Measurements from ENCODE around the gene PLXNA3. TPM values are rescaled to one million over a fixed set of nuclear protein-coding genes. Genes with fewer than 3 reads are reported as not detected.

Gene PLXNA3
- total and polyA plus RNA-seq, 2 donors (not counting 1 experiment from before 2014, with no cell fraction given) = 17.8 to 18.4 TPM

GRCh38 chrX:154477891-154478477 is 19.9 kb downstream of the PLXNA3 start:
- no peaks in the 10 kb centered on the region for H3K27me3 ChIP-seq (ENCODE audit: control insufficient read depth, insufficient read depth, low read length)
- peak overlapping the region; percentile 71 for H3K4me2 ChIP-seq (ENCODE audit: extremely low read depth, insufficient read depth, low read length)
- no peak for TF ChIP-seq CTCF (conservative IDR thresholded peaks at IDR 0.05 in 1 of 2, IDR thresholded peaks at IDR 0.05 in 1 of 2; ENCODE audit: low read depth in 1 of 2, low read length in 2 of 2)
- TF ChIP-seq EZH2 (IDR thresholded peaks at IDR 0.05; ENCODE audit: low read length, missing control alignments) = no peak
- no peaks in the 10 kb centered on the region for H3K9me3 ChIP-seq (ENCODE audit: control insufficient read depth, insufficient read depth, low read depth, low read length)
- no peak overlapping the region for H2AFZ ChIP-seq (ENCODE audit: low read length)
- H3K9ac ChIP-seq (ENCODE audit: insufficient read depth, low read length) = peak overlapping the region; percentile 50
- H3K36me3 ChIP-seq (ENCODE audit: control insufficient read depth, insufficient read depth, low read length) = peaks cover under 1% of the 10 kb centered on the region
- no peak for DNase-seq (ENCODE audit: low read depth in 2 of 2)
- peak overlapping the region; percentile 51 for H3K27ac ChIP-seq (ENCODE audit: insufficient read depth, low read length)
- H3K4me1 ChIP-seq (ENCODE audit: control insufficient read depth, extremely low read depth, insufficient read depth, low read length) = no peaks in the 10 kb centered on the region
- peak overlapping the region; percentile 38 to 59 (median 50) for H3K4me3 ChIP-seq (replicated peaks in 1 of 4; ENCODE audit: control extremely low read depth in 1 of 4, insufficient read depth in 1 of 4, low read depth in 3 of 4, low read length in 4 of 4)
- H3K79me2 ChIP-seq (ENCODE audit: control insufficient read depth, insufficient read depth, low read length) = no peaks in the 10 kb centered on the region
- no peaks in the 10 kb centered on the region for H4K20me1 ChIP-seq (ENCODE audit: control insufficient read depth, extremely low read depth, insufficient read depth, low read length)

DNA sequence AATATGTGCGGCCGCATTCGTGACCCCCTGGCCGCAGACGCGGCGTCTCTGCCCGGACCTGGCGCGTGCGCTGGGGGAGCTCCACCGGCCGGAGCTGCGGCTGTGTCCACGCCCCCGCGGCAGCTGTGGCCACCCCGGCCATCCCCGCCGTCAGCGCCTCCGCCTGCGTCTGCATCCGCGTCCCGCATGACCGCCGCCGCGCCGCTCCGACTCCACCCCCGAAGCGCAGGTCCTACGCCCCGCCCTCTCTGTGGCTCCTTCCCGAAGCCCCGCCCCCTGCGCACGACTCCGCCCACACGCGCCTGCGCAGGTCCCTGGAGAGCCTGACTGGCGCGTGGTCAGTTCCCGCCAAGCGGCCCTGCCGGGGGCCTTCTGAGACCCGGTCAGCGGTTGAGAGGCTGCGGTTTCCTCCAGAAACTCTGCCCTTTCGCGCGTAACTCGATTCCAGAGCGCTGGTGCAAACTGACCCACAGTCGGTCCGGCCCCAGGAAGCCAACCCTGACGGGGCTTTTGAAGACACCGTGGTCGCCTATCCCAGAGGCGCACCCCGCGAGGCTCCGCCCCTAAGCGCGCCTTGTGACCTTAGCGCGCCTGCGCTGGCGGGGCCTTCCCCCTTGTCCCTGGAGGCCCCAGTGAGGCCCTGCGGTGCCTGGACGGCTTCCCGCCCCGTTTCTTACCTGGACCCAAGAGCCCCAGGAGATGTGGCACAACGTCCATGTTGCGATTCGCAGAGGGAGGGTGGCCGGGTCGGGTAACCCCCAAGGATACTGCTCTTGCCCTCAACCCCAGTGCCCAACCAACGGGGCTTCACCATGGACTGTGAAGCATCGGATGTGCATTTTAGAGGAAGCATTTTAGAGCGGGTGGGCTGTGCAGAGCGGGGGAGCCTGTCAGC is 20.9 kb downstream of the PLXNA3 start, which contains the start of gene LAGE3:
Gene LAGE3 (minus strand): TSS at position 554 of the 895 bp plus-strand sequence. CDS start 366 bp downstream, at position 188.
- Histone ChIP-seq H3K4me3 (replicated peaks in 1 of 4; ENCODE audit: control extremely low read depth in 1 of 4, insufficient read depth in 1 of 4, low read depth in 3 of 4, low read length in 4 of 4) (peak within 1 kb of the TSS; percentile 38 to 59 (median 50)), H3K79me2 (ENCODE audit: control insufficient read depth, insufficient read depth, low read length) (no peaks in the 10 kb centered on the region), H3K9ac (ENCODE audit: insufficient read depth, low read length) (peak within 1 kb of the TSS; percentile 50), H2AFZ (ENCODE audit: low read length) (peak within 1 kb of the TSS; percentile 30), H4K20me1 (ENCODE audit: control insufficient read depth, extremely low read depth, insufficient read depth, low read length) (no peaks in the 10 kb centered on the region), H3K27me3 (ENCODE audit: control insufficient read depth, insufficient read depth, low read length) (no peaks in the 10 kb centered on the region), H3K9me3 (ENCODE audit: control insufficient read depth, insufficient read depth, low read depth, low read length) (no peaks in the 10 kb centered on the region), H3K4me2 (ENCODE audit: extremely low read depth, insufficient read depth, low read length) (peak within 1 kb of the TSS; percentile 71), H3K27ac (ENCODE audit: insufficient read depth, low read length) (peak within 1 kb of the TSS; percentile 51), H3K36me3 (ENCODE audit: control insufficient read depth, insufficient read depth, low read length) (no peaks in the 10 kb centered on the region), H3K4me1 (ENCODE audit: control insufficient read depth, extremely low read depth, insufficient read depth, low read length) (no peaks in the 10 kb centered on the region)
- peak; percentile 84 to 89 for DNase-seq (ENCODE audit: low read depth in 2 of 2)
- TF ChIP-seq CTCF (conservative IDR thresholded peaks at IDR 0.05 in 1 of 2, IDR thresholded peaks at IDR 0.05 in 1 of 2; ENCODE audit: low read depth in 1 of 2, low read length in 2 of 2) (no peak), EZH2 (IDR thresholded peaks at IDR 0.05; ENCODE audit: low read length, missing control alignments) (no peak)

DNA sequence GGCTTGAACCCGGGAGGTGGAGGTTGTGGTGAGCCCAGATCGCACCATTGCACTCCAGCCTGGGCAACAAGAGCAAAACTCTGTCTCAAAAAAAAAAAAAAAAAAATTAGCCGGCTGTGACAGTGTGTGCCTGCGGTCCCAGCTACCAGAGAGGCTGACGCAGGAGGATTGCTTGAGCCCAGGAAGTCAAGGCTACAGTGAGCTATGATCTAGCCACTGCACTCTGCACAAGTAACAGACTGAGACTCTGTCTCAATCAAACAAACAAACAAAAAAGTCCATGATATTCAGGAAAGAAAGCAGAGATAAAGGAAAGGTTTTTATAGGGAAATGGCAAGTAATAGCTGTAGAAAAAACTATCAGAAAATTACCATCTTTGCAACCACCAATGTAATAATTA is 23.1 kb downstream of the PLXNA3 start:
- Histone ChIP-seq H3K9me3 (ENCODE audit: control insufficient read depth, insufficient read depth, low read depth, low read length) (no peaks in the 10 kb centered on the region), H3K27me3 (ENCODE audit: control insufficient read depth, insufficient read depth, low read length) (no peaks in the 10 kb centered on the region), H3K4me1 (ENCODE audit: control insufficient read depth, extremely low read depth, insufficient read depth, low read length) (no peaks in the 10 kb centered on the region), H3K9ac (ENCODE audit: insufficient read depth, low read length) (no peak overlapping the region), H3K4me3 (replicated peaks in 1 of 4; ENCODE audit: control extremely low read depth in 1 of 4, insufficient read depth in 1 of 4, low read depth in 3 of 4, low read length in 4 of 4) (no peak overlapping the region), H4K20me1 (ENCODE audit: control insufficient read depth, extremely low read depth, insufficient read depth, low read length) (no peaks in the 10 kb centered on the region), H3K79me2 (ENCODE audit: control insufficient read depth, insufficient read depth, low read length) (no peaks in the 10 kb centered on the region), H3K27ac (ENCODE audit: insufficient read depth, low read length) (no peak overlapping the region), H3K36me3 (ENCODE audit: control insufficient read depth, insufficient read depth, low read length) (no peaks in the 10 kb centered on the region), H2AFZ (ENCODE audit: low read length) (no peak overlapping the region), H3K4me2 (ENCODE audit: extremely low read depth, insufficient read depth, low read length) (no peak overlapping the region)
- DNase-seq (ENCODE audit: low read depth in 2 of 2) = no peak
- no peak for TF ChIP-seq EZH2 (IDR thresholded peaks at IDR 0.05; ENCODE audit: low read length, missing control alignments)
- TF ChIP-seq CTCF (conservative IDR thresholded peaks at IDR 0.05 in 1 of 2, IDR thresholded peaks at IDR 0.05 in 1 of 2; ENCODE audit: low read depth in 1 of 2, low read length in 2 of 2) = no peak
